HFF-Myc (cell line): ENCODE measurements around the gene SCLY.

Experiments
- DNase-seq: peaks from one replicate; pipeline ENCODE4 v3.0.0-alpha.2; 2011; ENCODE audit warnings: low read depth; ENCODE audit errors: extremely low read depth
- H3K4me3 ChIP-seq: replicated peaks from 2 replicates; pipeline ENCODE4 v1.5.1; 2011; ENCODE audit warnings: low read depth, mild to moderate bottlenecking, control low read depth, low read length
- CTCF ChIP-seq: IDR thresholded peaks from 2 replicates; pipeline ENCODE4 v1.5.1; 2012; ENCODE audit warnings: mild to moderate bottlenecking, low read depth, low read length, control low read depth; ENCODE audit errors: missing control alignments

Gene SCLY

GRCh38 chr2:238069877-238070276 lies 9.1 kb downstream of the SCLY start:
- DNase-seq, result no peak
- no peak for TF ChIP-seq CTCF
- no peak overlapping the region for H3K4me3 ChIP-seq

- TF ChIP-seq CTCF, result no peak
- H3K4me3 ChIP-seq, result no peak overlapping the region
- DNase-seq, result no peak
These were observed 14.6 kb downstream of the SCLY start for GRCh38 chr2:238075397-238075796.

- H3K4me3 ChIP-seq, result no peak overlapping the region
- no peak for TF ChIP-seq CTCF
- no peak for DNase-seq
These were observed 16.5 kb downstream of the SCLY start for GRCh38 chr2:238077292-238077691.

GRCh38 chr2:238079874-238080327 lies 19.1 kb downstream of the SCLY start:
- no peak for DNase-seq
- TF ChIP-seq CTCF, result no peak
- H3K4me3 ChIP-seq, result no peak overlapping the region

- H3K4me3 ChIP-seq, result no peak overlapping the region
- no peak for DNase-seq
- TF ChIP-seq CTCF, result no peak
These were observed 19.7 kb downstream of the SCLY start for GRCh38 chr2:238080518-238080917.

- H3K4me3 ChIP-seq, result no peak overlapping the region
- DNase-seq, result no peak
- no peak for TF ChIP-seq CTCF
These were observed 20.3 kb downstream of the SCLY start for GRCh38 chr2:238081150-238081549.

- no peak overlapping the region for H3K4me3 ChIP-seq
- no peak for TF ChIP-seq CTCF
- DNase-seq, result no peak
These were observed 20.8 kb downstream of the SCLY start for GRCh38 chr2:238081561-238081960.
